Measurements from ENCODE around the gene UCHL3. TPM values are rescaled to one million over a fixed set of nuclear protein-coding genes. Genes with fewer than 3 reads are reported as not detected.
"Not testable (repeated sequence)": the region's sequence is repeated elsewhere in the genome, so short reads cannot be mapped to it uniquely, and the experiment has no call there.

UCHL3 gene
- total RNA-seq, 1 donor from 2014 or later = 39.6 TPM

- no peak for DNase-seq (ENCODE audit: low spot score, unreplicated experiment)
- Mint-ChIP-seq H3K27ac (no peak overlapping the region), H3K4me3 (ENCODE audit: low read depth) (no peak overlapping the region), H3K36me3 (ENCODE audit: insufficient read depth) (no peaks in the 10 kb centered on the region), H3K4me1 (ENCODE audit: low read depth) (peaks cover 3% of the 10 kb centered on the region), H3K9me3 (ENCODE audit: low read depth) (no peaks in the 10 kb centered on the region), H3K27me3 (no peaks in the 10 kb centered on the region)
- TF ChIP-seq, protein P1, sequence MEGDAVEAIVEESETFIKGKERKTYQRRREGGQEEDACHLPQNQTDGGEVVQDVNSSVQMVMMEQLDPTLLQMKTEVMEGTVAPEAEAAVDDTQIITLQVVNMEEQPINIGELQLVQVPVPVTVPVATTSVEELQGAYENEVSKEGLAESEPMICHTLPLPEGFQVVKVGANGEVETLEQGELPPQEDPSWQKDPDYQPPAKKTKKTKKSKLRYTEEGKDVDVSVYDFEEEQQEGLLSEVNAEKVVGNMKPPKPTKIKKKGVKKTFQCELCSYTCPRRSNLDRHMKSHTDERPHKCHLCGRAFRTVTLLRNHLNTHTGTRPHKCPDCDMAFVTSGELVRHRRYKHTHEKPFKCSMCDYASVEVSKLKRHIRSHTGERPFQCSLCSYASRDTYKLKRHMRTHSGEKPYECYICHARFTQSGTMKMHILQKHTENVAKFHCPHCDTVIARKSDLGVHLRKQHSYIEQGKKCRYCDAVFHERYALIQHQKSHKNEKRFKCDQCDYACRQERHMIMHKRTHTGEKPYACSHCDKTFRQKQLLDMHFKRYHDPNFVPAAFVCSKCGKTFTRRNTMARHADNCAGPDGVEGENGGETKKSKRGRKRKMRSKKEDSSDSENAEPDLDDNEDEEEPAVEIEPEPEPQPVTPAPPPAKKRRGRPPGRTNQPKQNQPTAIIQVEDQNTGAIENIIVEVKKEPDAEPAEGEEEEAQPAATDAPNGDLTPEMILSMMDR (IDR thresholded peaks at IDR 0.05; ENCODE audit: unreplicated experiment) = no peak
Observed at GRCh38 chr13:75541961-75542360, 7.6 kb upstream of the UCHL3 start.

GRCh38 chr13:75544681-75545330 is 4.8 kb upstream of the UCHL3 start:
- no peak for DNase-seq (ENCODE audit: low spot score, unreplicated experiment)

DNA sequence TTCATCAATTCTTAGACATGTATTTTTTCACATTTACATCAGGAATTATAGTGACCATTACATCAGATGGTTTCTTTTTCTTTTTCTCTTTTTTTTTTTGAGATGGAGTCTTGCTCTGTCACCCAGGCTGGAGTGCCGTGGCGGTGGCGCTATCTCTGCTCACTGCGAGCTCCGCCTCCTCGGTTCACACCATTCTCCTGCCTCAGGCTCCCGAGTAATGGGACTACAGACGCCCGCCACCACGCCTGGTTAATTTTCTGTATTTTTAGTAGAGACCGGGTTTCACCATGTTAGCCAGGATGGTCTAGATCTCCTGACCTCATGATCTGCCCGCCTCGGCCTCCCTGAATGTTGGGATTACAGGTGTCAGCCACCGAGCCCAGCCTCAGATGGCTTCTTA is 4.2 kb upstream of the UCHL3 start:
- not testable (repeated sequence) for H3K27me3 Mint-ChIP-seq; H3K4me1 Mint-ChIP-seq (ENCODE audit: low read depth); H3K36me3 Mint-ChIP-seq (ENCODE audit: insufficient read depth); H3K4me3 Mint-ChIP-seq (ENCODE audit: low read depth); H3K27ac Mint-ChIP-seq; H3K9me3 Mint-ChIP-seq (ENCODE audit: low read depth); DNase-seq (ENCODE audit: low spot score, unreplicated experiment)

More at GRCh38 chr13:75544681-75545330, 4.8 kb upstream of the UCHL3 start:
- TF ChIP-seq, protein P1 (IDR thresholded peaks at IDR 0.05; ENCODE audit: unreplicated experiment) = no peak
- Mint-ChIP-seq H3K27me3 (no peaks in the 10 kb centered on the region), H3K27ac (no peak overlapping the region), H3K4me3 (ENCODE audit: low read depth) (no peak overlapping the region), H3K9me3 (ENCODE audit: low read depth) (no peaks in the 10 kb centered on the region), H3K36me3 (ENCODE audit: insufficient read depth) (no peaks in the 10 kb centered on the region), H3K4me1 (ENCODE audit: low read depth) (peaks cover 4% of the 10 kb centered on the region)

DNA sequence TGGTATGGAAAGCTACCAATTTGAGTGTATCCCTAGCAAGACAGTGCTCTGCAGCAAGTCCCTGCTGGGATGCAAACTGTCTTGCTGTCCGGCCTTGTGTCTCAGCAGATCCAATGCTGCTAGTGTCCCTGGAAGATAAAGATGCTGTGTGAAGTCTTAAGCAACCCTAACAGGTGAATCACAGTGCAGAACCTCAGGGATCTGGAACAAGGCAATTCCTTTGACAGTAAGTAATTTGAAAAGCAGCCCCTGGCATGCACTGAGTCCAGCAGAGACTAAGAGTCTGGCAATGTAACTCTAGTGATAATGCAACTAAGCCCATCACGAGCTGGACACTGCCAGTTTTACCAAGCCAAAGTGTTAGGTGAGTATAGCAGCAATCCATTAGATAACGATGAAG is 1.7 kb upstream of the UCHL3 start:
- H3K4me1 Mint-ChIP-seq (ENCODE audit: low read depth) = peaks cover 13% of the 10 kb centered on the region
- H3K4me3 Mint-ChIP-seq (ENCODE audit: low read depth) = no peak overlapping the region
- no peaks in the 10 kb centered on the region for H3K9me3 Mint-ChIP-seq (ENCODE audit: low read depth)

DNA sequence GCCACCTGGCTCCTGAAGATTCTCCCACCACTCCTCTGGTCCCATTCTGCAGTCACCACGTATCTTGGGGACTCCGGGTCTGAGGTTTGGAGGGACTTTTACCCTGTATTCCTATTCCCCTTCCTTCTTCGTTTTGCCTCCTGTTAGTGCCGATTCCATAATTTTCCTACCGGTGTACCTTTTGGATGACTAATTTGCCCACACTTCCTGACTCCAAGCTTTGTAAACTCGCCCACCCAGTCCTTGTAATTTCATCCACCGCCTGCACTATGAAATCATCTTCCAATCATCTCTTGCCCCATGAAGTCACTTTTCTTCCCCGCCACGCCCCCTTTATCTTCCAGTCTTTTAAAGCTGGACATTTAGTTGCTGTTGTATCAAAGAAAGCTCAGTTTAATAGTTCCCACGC is 572 bp downstream of the UCHL3 start:
- peaks cover 10% of the 10 kb centered on the region for H3K36me3 Mint-ChIP-seq (ENCODE audit: insufficient read depth)
- DNase-seq (ENCODE audit: low spot score, unreplicated experiment) = no peak
- peak overlapping the region; percentile 99 for H3K4me3 Mint-ChIP-seq (ENCODE audit: low read depth)
- TF ChIP-seq, protein P1 (IDR thresholded peaks at IDR 0.05; ENCODE audit: unreplicated experiment) = no peak
- H3K4me1 Mint-ChIP-seq (ENCODE audit: low read depth) = peaks cover 14% of the 10 kb centered on the region
- H3K9me3 Mint-ChIP-seq (ENCODE audit: low read depth) = no peaks in the 10 kb centered on the region
- peak overlapping the region; percentile 99 for H3K27ac Mint-ChIP-seq
- H3K27me3 Mint-ChIP-seq = no peaks in the 10 kb centered on the region

More for the DNA sequence above, 1.7 kb upstream of the UCHL3 start:
- TF ChIP-seq, protein P1 (IDR thresholded peaks at IDR 0.05; ENCODE audit: unreplicated experiment) = no peak
- Mint-ChIP-seq H3K27me3 (no peaks in the 10 kb centered on the region), H3K27ac (no peak overlapping the region), H3K36me3 (ENCODE audit: insufficient read depth) (no peaks in the 10 kb centered on the region)
- no peak for DNase-seq (ENCODE audit: low spot score, unreplicated experiment)

- peaks cover 10% of the 10 kb centered on the region for H3K4me1 Mint-ChIP-seq (ENCODE audit: low read depth)
- H3K4me3 Mint-ChIP-seq (ENCODE audit: low read depth) = no peak overlapping the region
- no peak overlapping the region for H3K27ac Mint-ChIP-seq
- no peaks in the 10 kb centered on the region for H3K27me3 Mint-ChIP-seq
- no peaks in the 10 kb centered on the region for H3K9me3 Mint-ChIP-seq (ENCODE audit: low read depth)
- TF ChIP-seq, protein P1 (IDR thresholded peaks at IDR 0.05; ENCODE audit: unreplicated experiment) = no peak
- peaks cover 17% of the 10 kb centered on the region for H3K36me3 Mint-ChIP-seq (ENCODE audit: insufficient read depth)
- no peak for DNase-seq (ENCODE audit: low spot score, unreplicated experiment)
Observed at GRCh38 chr13:75554464-75554863, 4.9 kb downstream of the UCHL3 start.

All from progenitor cell of endocrine pancreas (in vitro differentiated cells).